ENCODE measurements around the gene TNIP3.

- TF ChIP-seq CTCF (optimal IDR thresholded peaks at IDR 0.05 in 1 of 3, IDR thresholded peaks at IDR 0.05 in 1 of 3, conservative IDR thresholded peaks at IDR 0.05 in 1 of 3; ENCODE audit: extremely low read depth in 1 of 3, insufficient read depth in 2 of 3, low read length in 3 of 3): no peak
- TF ChIP-seq EZH2 (IDR thresholded peaks at IDR 0.05; ENCODE audit: low read length): no peak
These were observed 16.1 kb downstream of the TNIP3 start for GRCh38 chr4:121148000-121148399.

Data from keratinocyte (primary cell).